ENCODE data around the gene UNKL. TPM values are rescaled to one million over a fixed set of nuclear protein-coding genes. Genes with fewer than 3 reads are reported as not detected.

The UNKL gene
- total RNA-seq, 1 donor from 2014 or later = 13.4 TPM

GRCh38 chr16:1375741-1376410 is 38.6 kb downstream of the UNKL start:
- intact Hi-C loops (cut with micrococcal nuclease) = no loop called here
- Histone ChIP-seq H3K4me1 (peaks cover 20% of the 10 kb centered on the region), H3K36me3 (peaks cover 14% of the 10 kb centered on the region), H3K9me3 (replicated peaks) (no peaks in the 10 kb centered on the region), H3K4me3 (no peak overlapping the region), H3K27ac (replicated peaks) (no peak overlapping the region), H3K27me3 (ENCODE audit: low read depth) (no peaks in the 10 kb centered on the region)
- TF ChIP-seq, protein P1, sequence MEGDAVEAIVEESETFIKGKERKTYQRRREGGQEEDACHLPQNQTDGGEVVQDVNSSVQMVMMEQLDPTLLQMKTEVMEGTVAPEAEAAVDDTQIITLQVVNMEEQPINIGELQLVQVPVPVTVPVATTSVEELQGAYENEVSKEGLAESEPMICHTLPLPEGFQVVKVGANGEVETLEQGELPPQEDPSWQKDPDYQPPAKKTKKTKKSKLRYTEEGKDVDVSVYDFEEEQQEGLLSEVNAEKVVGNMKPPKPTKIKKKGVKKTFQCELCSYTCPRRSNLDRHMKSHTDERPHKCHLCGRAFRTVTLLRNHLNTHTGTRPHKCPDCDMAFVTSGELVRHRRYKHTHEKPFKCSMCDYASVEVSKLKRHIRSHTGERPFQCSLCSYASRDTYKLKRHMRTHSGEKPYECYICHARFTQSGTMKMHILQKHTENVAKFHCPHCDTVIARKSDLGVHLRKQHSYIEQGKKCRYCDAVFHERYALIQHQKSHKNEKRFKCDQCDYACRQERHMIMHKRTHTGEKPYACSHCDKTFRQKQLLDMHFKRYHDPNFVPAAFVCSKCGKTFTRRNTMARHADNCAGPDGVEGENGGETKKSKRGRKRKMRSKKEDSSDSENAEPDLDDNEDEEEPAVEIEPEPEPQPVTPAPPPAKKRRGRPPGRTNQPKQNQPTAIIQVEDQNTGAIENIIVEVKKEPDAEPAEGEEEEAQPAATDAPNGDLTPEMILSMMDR (IDR thresholded peaks at IDR 0.05; ENCODE audit: borderline replicate concordance) = no peak
- no peak for DNase-seq

- peaks cover 20% of the 10 kb centered on the region for H3K4me1 ChIP-seq
- DNase-seq = no peak
- intact Hi-C loops (cut with micrococcal nuclease) = no loop called here
- no peaks in the 10 kb centered on the region for H3K9me3 ChIP-seq (replicated peaks)
- peaks cover 14% of the 10 kb centered on the region for H3K36me3 ChIP-seq
- H3K4me3 ChIP-seq = no peak overlapping the region
- TF ChIP-seq, protein P1 (IDR thresholded peaks at IDR 0.05; ENCODE audit: borderline replicate concordance) = no peak
- no peaks in the 10 kb centered on the region for H3K27me3 ChIP-seq (ENCODE audit: low read depth)
- H3K27ac ChIP-seq (replicated peaks) = no peak overlapping the region
These were observed 39.2 kb downstream of the UNKL start for GRCh38 chr16:1375298-1375640.

DNA sequence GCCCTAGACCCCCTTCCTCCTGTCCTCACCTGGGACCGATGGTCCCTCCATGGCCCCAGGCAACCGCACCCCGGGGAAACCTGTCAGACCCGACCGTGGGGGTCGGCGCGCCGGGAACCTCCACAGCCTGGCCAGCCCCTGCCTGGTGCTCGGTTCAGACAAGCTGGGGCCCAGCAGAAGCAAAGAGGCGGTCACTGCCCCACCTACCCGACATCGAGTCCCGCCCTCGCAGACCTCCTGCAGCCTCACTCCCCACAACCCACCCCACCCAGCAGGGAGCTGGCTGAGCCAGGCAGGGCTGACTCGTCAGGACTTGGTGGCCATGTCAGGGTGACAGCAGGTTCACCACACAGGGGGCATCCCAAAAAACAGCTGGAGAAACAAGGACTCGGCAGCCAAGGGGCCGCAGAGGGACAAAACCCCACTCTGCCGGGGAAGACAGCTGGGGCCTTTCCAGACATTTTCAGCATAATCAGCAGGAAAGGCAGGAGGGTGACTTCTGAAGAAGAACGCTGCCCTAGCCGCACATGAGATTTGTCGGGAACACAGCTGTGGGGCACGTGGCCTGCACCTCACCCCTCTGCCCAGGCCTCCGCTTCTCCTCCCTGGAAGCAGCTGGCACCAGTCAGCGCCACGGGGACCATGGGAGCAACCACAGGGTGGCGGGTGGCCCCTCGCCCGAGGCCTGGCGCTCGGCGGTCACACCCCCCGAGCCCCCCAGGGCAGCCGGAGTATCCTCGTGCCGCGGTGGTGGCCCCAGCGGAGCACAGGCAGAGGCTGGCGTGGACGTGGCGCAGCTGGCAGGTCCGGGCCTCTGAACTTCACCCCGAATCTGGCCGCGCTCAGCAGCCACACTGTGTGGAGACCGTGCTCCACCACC is 39.8 kb downstream of the UNKL start:
- Histone ChIP-seq H3K4me1 (peaks cover 20% of the 10 kb centered on the region), H3K9me3 (replicated peaks) (no peaks in the 10 kb centered on the region), H3K4me3 (no peak overlapping the region), H3K36me3 (peaks cover 20% of the 10 kb centered on the region), H3K27me3 (ENCODE audit: low read depth) (no peaks in the 10 kb centered on the region), H3K27ac (replicated peaks) (no peak overlapping the region)
- intact Hi-C loops (cut with micrococcal nuclease) = no loop called here
- DNase-seq = no peak
- TF ChIP-seq, protein P1 (IDR thresholded peaks at IDR 0.05; ENCODE audit: borderline replicate concordance) = no peak

DNA sequence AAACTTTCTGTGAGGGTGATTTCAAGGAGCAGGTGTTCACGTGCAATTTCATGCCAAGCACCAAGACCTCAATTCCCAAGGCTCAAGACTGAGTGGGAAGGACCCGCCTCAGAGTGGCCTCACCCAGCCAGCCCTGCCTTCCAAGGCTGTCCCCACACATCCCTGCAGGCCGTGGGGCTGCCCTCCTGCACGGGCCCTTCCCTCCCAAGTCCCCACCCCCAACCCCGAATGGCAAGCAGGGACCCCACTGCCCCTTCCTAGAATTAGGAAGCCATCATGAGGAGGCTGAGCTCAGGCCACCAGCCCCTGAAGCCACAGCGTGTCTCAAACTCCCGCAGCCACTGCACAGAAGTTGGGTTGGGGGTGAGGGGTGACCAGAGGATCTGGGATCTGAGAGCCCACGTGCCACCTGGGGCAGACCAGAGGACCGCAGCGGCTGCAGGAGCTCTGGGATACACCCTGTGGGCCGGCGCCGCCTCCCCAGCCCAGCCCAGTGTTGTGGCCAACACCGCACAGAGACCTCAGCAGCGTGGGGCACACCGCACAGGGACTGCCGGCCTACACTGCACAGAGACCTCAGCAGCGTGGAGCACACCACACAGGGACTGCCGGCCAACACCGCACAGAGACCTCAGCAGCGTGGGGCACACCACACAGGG is 42.1 kb downstream of the UNKL start:
- H3K4me1 ChIP-seq = no peaks in the 10 kb centered on the region
- no peaks in the 10 kb centered on the region for H3K27me3 ChIP-seq (ENCODE audit: low read depth)
- H3K4me3 ChIP-seq = no peak overlapping the region
- TF ChIP-seq, protein P1 (IDR thresholded peaks at IDR 0.05; ENCODE audit: borderline replicate concordance) = no peak
- no peak overlapping the region for H3K27ac ChIP-seq (replicated peaks)
- intact Hi-C loops (cut with micrococcal nuclease) = no loop called here
- peaks cover 33% of the 10 kb centered on the region for H3K36me3 ChIP-seq
- DNase-seq = no peak
- no peaks in the 10 kb centered on the region for H3K9me3 ChIP-seq (replicated peaks)

- Histone ChIP-seq H3K27me3 (ENCODE audit: low read depth) (no peaks in the 10 kb centered on the region), H3K4me1 (no peaks in the 10 kb centered on the region), H3K9me3 (replicated peaks) (no peaks in the 10 kb centered on the region), H3K4me3 (no peak overlapping the region), H3K36me3 (peaks cover 41% of the 10 kb centered on the region), H3K27ac (replicated peaks) (no peak overlapping the region)
- TF ChIP-seq, protein P1 (IDR thresholded peaks at IDR 0.05; ENCODE audit: borderline replicate concordance) = no peak
- DNase-seq = no peak
- intact Hi-C loops (cut with micrococcal nuclease) = no loop called here
These were observed 43.2 kb downstream of the UNKL start for GRCh38 chr16:1371054-1371978.

All from left ventricle myocardium inferior (tissue), 1 donor.